Mucosa of stomach (tissue), 1 donor: ENCODE measurements around the gene PHRF1.

Experiments used
- H3K27me3 ChIP-seq: one replicate; pipeline ENCODE4 v1.7.0; 2013; ENCODE audit warnings: mild to moderate bottlenecking, low read length; ENCODE audit not compliant: control insufficient read depth, insufficient read depth
- H3K36me3 ChIP-seq: one replicate; pipeline ENCODE4 v1.7.0; 2013; ENCODE audit warnings: low read length; ENCODE audit not compliant: control insufficient read depth, insufficient read depth
- H3K4me1 ChIP-seq: one replicate; pipeline ENCODE4 v1.7.0; 2013; ENCODE audit warnings: mild to moderate bottlenecking, low read length; ENCODE audit not compliant: control insufficient read depth, insufficient read depth
- H3K4me3 ChIP-seq: one replicate; pipeline ENCODE4 v1.7.0; 2013; ENCODE audit warnings: low read length
- H3K9ac ChIP-seq: one replicate; pipeline ENCODE4 v1.7.0; 2013; ENCODE audit warnings: mild to moderate bottlenecking, low read length, moderate library complexity
- H3K9me3 ChIP-seq: one replicate; pipeline ENCODE4 v1.7.0; 2013; ENCODE audit warnings: mild to moderate bottlenecking, low read length, moderate library complexity; ENCODE audit not compliant: control insufficient read depth
- donor health status: Pancreatic carcinoma.

Gene PHRF1

DNA sequence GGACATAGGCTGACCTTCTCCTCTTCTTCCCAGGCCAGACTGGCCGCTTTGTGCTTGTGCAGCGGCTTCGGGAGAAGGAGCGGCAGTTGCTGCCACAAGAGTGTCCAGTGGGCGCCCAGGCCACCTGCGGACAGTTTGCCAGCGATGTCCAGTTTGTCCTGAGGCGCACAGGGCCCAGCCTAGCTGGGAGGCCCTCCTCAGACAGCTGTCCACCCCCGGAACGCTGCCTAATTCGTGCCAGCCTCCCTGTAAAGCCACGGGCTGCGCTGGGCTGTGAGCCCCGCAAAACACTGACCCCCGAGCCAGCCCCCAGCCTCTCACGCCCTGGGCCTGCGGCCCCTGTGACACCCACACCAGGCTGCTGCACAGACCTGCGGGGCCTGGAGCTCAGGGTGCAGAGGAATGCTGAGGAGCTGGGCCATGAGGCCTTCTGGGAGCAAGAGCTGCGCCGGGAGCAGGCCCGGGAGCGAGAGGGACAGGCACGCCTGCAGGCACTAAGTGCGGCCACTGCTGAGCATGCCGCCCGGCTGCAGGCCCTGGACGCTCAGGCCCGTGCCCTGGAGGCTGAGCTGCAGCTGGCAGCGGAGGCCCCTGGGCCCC lies 14.1 kb upstream of the PHRF1 start:
- no peaks in the 10 kb centered on the region for H3K9me3 ChIP-seq
- H3K27me3 ChIP-seq = peaks cover 6% of the 10 kb centered on the region
- H3K36me3 ChIP-seq = peaks cover 5% of the 10 kb centered on the region
- peak overlapping the region; percentile 42 for H3K4me3 ChIP-seq
- H3K4me1 ChIP-seq = peaks cover 55% of the 10 kb centered on the region
- peak overlapping the region; percentile 28 for H3K9ac ChIP-seq

- Histone ChIP-seq H3K27me3 (peaks cover 6% of the 10 kb centered on the region), H3K4me3 (no peak overlapping the region), H3K9ac (peak overlapping the region; percentile 28), H3K9me3 (no peaks in the 10 kb centered on the region), H3K4me1 (peaks cover 63% of the 10 kb centered on the region), H3K36me3 (peaks cover 5% of the 10 kb centered on the region)
Measured at GRCh38 chr11:563066-563811, 13.0 kb upstream of the PHRF1 start.

GRCh38 chr11:563812-564578 lies 12.3 kb upstream of the PHRF1 start:
- H3K4me3 ChIP-seq = no peak overlapping the region
- peaks cover 5% of the 10 kb centered on the region for H3K36me3 ChIP-seq
- no peak overlapping the region for H3K9ac ChIP-seq
- H3K27me3 ChIP-seq = peaks cover 6% of the 10 kb centered on the region
- peaks cover 60% of the 10 kb centered on the region for H3K4me1 ChIP-seq
- no peaks in the 10 kb centered on the region for H3K9me3 ChIP-seq

- H3K9me3 ChIP-seq = no peaks in the 10 kb centered on the region
- no peaks in the 10 kb centered on the region for H3K27me3 ChIP-seq
- H3K4me3 ChIP-seq = no peak overlapping the region
- peaks cover 5% of the 10 kb centered on the region for H3K36me3 ChIP-seq
- H3K4me1 ChIP-seq = peaks cover 51% of the 10 kb centered on the region
- no peak overlapping the region for H3K9ac ChIP-seq
Measured at GRCh38 chr11:565921-566509, 10.3 kb upstream of the PHRF1 start.

DNA sequence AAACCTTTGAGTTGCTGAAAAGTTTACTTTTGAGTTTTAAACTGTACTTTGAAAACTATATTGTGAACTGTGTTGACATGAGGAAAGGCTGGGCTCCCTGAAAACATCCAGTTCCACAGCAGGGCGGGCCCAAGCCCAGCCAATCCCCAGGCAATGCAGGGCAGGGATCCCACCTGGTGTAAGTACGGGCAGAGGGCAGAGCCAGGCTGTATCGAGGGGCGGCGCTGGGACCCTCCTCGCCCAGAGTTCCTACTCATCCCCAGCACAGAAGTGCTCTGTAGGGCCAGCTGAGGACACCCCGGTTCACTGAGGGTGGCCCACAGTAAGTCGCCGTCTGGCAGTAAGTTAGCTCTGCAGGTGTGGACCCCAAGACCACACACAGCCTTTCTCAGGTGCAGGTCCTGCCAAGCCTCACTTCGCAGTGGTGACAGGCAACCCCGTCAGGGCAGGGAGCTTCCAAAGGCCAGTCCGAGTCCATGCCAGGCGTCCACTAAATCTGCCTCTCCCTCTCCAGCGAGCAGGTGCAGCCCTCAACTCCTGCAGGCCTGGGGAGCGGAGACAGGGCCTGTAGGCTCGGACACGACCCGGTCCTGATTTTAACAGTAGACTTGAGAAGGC lies 9.2 kb upstream of the PHRF1 start:
- Histone ChIP-seq H3K27me3 (no peaks in the 10 kb centered on the region), H3K4me3 (peak overlapping the region; percentile 25), H3K9me3 (no peaks in the 10 kb centered on the region), H3K36me3 (peaks cover 5% of the 10 kb centered on the region), H3K4me1 (peaks cover 42% of the 10 kb centered on the region), H3K9ac (no peak overlapping the region)

- H3K27me3 ChIP-seq = no peaks in the 10 kb centered on the region
- peaks cover 5% of the 10 kb centered on the region for H3K36me3 ChIP-seq
- peaks cover 35% of the 10 kb centered on the region for H3K4me1 ChIP-seq
- H3K9ac ChIP-seq = peak overlapping the region; percentile 71
- no peaks in the 10 kb centered on the region for H3K9me3 ChIP-seq
- H3K4me3 ChIP-seq = peak overlapping the region; percentile 25
Measured at GRCh38 chr11:567629-568292, 8.5 kb upstream of the PHRF1 start.

GRCh38 chr11:568306-569157 lies 7.7 kb upstream of the PHRF1 start:
- Histone ChIP-seq H3K27me3 (no peaks in the 10 kb centered on the region), H3K36me3 (peaks cover 5% of the 10 kb centered on the region), H3K9me3 (no peaks in the 10 kb centered on the region), H3K9ac (peak overlapping the region; percentile 88), H3K4me3 (peak overlapping the region; percentile 67), H3K4me1 (peaks cover 28% of the 10 kb centered on the region)

GRCh38 chr11:569158-569885 lies 6.9 kb upstream of the PHRF1 start:
- H3K27me3 ChIP-seq = no peaks in the 10 kb centered on the region
- H3K4me3 ChIP-seq = peak overlapping the region; percentile 67
- H3K4me1 ChIP-seq = peaks cover 22% of the 10 kb centered on the region
- H3K9ac ChIP-seq = peak overlapping the region; percentile 88
- no peaks in the 10 kb centered on the region for H3K36me3 ChIP-seq
- no peaks in the 10 kb centered on the region for H3K9me3 ChIP-seq

DNA sequence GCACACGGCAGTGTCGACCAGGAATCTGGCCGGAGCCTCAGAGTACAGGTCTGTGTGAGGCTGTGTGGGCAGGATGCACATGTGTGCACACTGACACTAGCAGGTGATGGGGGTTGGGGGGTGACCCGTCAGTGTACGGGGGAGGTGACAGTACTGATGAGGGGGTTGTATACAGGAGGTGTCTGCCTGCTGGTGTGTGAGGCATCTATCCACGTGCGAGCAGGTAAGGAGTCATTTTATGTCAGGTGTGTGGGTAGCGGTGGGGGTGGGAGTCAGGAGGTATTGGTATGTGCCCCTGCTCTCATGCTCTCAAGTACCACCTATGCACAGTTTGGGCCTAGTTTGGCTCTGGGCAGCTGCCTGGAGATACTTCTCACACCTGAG lies 4.5 kb upstream of the PHRF1 start:
- Histone ChIP-seq H3K36me3 (no peaks in the 10 kb centered on the region), H3K9ac (no peak overlapping the region), H3K4me3 (no peak overlapping the region), H3K9me3 (no peaks in the 10 kb centered on the region), H3K27me3 (peaks cover 7% of the 10 kb centered on the region), H3K4me1 (peaks cover 30% of the 10 kb centered on the region)

DNA sequence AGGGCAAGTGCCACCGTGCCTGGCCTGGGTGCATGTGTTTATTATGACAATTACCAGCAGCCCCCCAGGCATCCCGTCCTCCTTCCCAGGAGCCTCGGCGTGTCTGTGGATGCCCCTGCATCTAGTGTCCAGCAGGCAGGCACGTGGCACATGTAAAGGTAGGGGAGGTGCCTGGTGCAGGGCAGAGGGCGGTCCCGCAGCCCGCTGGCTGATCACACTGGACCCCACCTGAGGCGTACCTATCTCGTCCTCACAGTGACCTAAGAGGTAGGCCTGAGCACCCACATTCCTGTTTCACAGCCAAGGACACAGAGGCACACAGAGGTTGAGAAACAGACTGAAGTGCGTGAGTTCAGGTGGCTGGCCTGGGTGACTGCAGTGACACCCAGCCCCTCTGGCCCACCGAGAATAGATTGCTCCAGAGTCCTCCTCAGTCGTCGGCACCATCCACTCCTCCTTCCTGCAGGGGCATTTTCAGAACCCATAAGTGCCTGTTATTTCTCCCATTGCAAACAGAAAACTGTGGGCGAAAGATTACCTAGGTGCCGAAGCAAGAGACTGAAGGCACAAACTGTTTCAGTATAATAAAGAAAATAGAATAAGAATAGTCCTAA lies 3.0 kb upstream of the PHRF1 start:
- Histone ChIP-seq H3K4me1 (peaks cover 30% of the 10 kb centered on the region), H3K9ac (no peak overlapping the region), H3K4me3 (no peak overlapping the region)

More for the DNA sequence above, 3.0 kb upstream of the PHRF1 start:
- H3K9me3 ChIP-seq = no peaks in the 10 kb centered on the region
- no peaks in the 10 kb centered on the region for H3K36me3 ChIP-seq
- peaks cover 7% of the 10 kb centered on the region for H3K27me3 ChIP-seq
